HG03196 (cell line): ENCODE data around the gene LRP1.
"Not testable (repeated sequence)": the region's sequence is repeated elsewhere in the genome, so short reads cannot be mapped to it uniquely, and the experiment has no call there.

Experiments
- ATAC-seq: cut with Tn5 transposase; IDR thresholded peaks from one replicate; pipeline ENCODE4 v1.9.1; 2021; ENCODE audit not compliant: unreplicated experiment

The LRP1 gene

DNA sequence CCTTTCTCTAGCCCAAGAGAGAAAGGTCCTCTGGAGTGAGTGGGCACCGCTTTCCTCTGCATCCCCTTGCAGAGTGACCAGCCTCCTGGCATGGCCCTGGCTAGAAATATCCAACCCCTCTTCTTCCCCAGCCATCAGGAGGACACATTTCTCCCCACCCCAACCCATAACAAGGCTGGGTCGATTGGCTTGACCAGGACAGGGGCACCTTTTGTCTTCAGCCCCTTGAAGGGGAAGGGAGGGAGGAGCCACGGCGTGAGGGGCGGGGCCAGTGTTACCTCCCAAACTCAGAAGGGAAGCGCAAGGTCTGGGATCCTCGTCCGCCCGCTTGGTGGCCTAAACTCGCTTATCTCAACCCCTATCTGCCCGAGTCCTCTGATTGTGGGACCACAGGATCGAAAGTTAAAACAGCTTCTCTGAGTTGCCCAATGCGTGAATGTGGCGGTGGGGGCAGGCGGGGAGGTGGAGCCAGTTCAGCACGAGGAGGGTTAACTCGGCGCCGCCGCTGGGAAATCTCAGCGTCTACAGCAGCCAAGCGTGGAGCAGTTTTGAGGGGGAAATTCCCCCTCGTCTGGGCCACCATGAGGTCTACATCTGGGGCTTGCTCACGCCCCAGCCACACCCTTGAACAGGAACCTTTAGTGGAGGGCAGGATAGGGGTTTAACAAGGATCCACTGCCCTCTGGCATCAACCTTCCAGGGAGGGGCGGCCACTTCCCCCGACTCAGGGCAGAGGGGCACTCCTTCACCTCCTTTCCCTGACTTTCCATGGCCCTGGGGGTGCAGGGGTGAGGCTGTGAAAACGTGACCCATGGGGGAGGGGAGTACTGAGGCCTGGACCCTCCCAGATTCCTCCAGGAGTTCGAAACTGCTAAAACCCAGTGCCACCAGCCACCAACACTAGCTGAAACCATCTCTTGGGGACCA, 17.9 kb upstream of the LRP1 start:
- peak; percentile 48 for ATAC-seq

- ATAC-seq, result peak; percentile 57
Observed at GRCh38 chr12:57111031-57111734, 17.1 kb upstream of the LRP1 start, which contains the start of gene STAT6. TSS of gene STAT6 (minus strand) at chr12:57111362. CDS start at chr12:57108278, 3,084 bp downstream.

DNA sequence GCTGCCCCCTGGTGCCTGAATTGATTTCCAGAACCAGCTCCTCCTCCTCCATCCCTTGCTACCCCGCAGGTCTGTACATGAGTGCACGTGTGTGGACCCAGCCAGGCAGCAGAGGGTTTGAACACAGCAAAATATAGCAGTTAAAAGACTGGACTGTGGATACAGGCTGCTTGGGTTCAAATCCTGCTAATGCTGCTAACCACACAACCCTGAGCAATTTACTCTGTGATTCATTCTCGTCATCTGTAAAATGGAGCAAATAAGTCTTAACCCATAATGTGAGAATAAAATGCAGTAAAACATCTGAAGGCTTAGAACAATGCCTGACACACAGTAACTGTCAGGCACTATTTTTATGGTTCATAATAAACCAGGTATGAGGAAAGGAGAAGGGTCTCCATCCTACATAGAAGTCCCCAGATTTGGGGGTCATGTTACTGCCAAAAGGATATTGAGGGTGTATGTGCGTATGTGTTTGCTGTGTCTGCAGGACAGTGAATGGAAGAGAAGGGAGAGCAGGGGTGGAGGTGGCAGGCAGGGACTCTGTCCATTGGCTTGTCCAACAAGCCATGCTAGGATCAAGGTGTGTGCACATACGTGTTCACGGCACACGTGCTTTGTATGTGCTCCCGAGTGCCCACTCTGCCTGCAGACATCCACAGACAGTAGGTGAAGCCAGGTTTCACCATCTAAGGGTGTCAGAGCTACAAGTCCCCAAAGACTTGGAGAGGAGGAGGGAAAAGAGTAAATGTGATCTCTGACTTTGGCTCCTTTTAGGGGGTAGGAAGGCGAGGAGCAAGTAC, 15.6 kb upstream of the LRP1 start:
- ATAC-seq, result peak; percentile 48

DNA sequence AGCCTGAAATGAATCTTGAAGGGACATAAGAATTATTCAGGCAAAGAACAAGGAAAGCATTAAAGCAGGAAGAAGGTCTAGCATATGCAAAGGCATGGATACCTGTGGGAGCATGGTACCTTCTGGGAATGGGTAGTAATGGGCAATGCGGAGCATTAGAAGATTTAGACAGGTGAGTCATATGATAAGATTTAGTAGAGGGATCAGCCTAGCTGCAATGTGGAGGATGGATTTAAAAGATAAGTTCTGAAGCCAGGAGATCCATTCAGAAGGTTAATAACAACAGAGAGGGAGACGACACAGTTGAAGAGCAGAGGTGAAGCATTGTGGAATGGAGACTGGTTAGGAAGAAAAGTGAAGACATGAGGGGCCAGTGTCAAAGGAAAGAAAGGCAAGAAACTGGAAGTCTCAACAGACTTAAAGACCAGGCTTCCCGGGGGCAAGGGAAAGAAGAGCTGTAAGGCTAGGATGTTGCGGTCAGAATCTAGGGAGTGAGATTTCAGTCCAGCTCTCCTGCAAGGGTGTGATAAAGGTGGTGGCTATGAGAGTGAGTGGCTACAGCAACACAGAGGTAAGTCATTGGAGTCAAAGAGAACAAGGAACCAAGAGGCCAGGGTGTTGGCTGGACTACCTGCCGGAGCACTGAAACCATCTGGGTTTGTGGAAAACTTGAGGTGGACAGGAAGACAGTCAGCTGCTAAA, 11.6 kb upstream of the LRP1 start:
- ATAC-seq, result no peak

DNA sequence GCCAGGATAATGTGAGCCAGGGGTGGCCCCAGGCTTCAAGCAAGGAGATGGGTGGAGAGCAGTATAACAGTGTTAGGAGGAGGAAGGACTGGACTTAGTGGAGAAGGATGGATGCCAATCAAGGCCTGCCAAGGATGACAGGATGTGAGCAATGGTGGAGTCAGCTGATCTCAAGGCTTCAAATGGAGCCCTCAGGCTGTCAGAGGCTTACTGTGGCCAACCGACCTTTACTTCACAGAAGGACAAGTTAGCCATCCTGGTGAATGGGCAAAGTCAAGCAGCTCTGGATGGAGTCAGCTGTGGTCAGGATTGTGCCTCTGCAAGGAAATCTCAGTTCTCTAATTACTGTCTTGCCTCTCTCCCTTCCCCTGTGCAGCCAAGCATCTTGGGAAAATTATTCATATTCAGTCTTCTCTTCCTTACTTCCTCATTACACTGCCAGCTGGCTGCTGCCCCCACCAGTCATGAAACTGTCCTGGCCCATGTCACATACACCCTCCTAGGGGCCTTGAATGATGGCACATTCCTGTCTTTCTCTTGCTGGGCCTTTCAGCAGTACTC, 9.5 kb upstream of the LRP1 start:
- peak; percentile 56 for ATAC-seq

- no peak for ATAC-seq
Observed at GRCh38 chr12:57119294-57120085, 8.8 kb upstream of the LRP1 start.

DNA sequence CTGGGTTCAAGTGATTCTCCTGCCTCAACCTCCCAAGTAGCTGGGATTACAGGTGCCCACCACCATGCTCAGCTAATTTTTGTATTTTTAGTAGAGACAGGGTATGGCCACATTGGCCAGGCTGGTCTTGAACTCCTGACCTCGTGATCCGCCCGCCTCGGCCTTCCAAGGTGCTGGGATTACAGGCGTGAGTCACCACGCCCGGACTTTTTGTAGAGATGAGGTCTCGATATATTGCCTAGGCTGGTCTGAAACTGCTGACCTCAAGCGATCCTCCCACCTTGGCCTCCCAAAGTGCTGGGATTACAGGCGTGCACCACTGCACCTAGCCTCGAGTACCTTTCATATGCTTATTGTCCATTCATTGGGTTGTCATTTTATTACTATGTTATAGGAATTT, 7.6 kb upstream of the LRP1 start:
- ATAC-seq, result not testable (repeated sequence)

DNA sequence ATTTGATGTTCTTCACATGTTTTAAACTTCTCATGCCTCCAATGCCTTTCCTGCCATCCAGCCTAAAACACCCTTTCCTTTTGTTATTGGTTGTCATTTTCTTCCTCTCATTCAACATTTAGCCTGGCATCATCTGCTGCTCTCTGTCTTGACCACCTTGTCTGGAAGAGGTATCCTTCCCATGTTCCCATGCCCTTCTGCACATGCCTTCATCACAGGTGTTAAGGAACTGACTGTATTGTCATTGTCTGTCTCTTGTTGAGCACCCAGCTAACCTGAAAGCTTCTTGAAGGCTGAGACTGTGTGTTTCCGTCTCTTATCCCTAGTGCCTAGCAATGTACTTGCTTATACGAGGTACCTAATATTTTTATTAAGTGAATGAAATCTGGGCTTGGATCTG, 4.5 kb upstream of the LRP1 start:
- ATAC-seq, result no peak

DNA sequence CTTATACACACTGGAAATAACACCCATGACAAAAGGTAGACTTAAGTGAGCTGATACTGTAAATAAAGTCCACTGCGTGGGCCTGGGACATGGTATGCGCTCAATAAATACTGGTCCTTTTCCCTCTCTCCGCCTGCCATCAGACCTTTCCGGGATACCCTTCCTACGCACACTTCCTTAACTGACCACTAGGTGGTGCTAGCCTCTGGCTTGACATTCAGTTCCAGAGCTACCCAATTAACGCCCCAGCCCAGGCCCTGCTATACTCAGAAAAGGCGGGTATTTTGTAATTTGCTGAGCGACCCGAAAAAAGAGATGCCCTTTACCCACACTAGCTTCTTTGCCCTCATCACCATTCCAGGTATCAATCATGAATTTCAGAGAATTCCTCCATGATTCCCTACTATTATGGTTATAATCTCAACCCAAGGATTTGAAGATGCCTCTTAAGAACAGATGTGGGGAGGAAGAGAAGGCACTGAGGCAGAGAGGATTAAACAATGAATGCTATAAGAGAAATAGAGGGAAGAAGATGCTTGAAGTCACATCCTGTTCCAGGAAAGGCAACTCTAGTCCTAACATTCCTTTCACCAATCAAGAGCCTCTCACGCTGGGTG, 3.9 kb upstream of the LRP1 start:
- no peak for ATAC-seq

- no peak for ATAC-seq
Observed at GRCh38 chr12:57126061-57126460, 2.2 kb upstream of the LRP1 start.

GRCh38 chr12:57126561-57126960, 1.7 kb upstream of the LRP1 start:
- no peak for ATAC-seq

DNA sequence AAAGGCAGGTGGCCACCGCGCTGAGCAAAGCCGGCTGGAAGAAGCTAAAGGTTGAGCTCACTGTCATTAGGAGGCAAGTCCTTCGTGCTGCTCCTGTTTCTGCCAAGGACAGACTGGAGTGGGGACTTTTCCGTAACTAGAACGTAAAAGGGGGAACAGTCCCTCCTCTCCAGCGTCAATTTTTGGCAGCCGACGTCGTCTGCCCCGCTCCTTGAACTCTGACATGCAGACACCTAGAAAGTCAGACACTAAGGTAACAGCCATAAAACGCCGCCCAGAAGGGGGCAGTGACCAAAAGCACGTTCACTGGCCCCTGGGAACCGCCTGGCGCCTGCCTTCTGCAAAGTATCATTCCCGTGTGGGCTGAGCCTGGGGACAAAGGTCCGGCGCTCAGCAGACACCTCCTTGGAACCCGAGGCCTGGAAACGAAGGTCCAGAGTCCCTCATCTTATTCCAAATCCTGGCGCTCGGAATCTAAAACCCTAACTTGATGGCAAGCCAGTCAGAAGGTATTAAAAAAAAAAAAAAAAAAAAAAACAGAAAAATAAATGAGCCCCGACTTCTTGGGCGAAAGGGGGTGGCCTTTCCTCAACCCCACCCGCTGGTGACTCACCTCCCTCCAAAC, 1.1 kb upstream of the LRP1 start:
- ATAC-seq, result no peak

DNA sequence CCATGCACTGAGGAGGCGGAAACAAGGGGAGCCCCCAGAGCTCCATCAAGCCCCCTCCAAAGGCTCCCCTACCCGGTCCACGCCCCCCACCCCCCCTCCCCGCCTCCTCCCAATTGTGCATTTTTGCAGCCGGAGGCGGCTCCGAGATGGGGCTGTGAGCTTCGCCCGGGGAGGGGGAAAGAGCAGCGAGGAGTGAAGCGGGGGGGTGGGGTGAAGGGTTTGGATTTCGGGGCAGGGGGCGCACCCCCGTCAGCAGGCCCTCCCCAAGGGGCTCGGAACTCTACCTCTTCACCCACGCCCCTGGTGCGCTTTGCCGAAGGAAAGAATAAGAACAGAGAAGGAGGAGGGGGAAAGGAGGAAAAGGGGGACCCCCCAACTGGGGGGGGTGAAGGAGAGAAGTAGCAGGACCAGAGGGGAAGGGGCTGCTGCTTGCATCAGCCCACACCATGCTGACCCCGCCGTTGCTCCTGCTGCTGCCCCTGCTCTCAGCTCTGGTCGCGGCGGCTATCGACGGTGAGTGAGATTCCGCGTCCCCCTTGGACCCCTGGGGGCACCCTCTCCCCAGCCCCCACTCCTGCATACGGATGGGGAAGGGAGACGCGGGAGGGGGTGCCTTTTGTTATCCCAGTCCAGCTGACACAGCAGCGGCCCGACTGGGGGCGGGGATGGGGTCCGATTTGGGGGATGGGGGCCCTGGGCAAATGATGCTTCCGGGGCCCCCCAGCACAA, 400 bp downstream of the LRP1 start:
- no peak for ATAC-seq

- no peak for ATAC-seq
Observed at GRCh38 chr12:57129321-57129842, 1.1 kb downstream of the LRP1 start.

DNA sequence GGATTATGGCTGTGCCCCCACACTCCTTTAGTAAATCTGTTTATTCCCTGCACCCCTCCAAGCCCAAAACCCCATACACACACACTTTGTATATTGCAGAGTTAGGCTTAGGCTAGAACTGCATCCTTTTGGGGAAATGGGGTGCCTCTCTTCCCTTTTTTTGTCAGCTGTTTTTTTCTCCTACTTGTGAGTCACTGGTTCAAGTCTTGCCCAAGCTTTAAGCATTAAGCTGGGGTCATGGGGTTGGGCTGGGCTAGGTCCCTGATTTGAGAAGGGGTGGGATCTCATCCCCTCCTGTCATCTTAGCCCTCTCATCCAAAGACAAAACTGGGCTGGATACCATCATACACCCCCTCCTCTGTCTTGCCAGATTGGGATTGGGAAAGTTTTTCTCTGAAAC, 1.6 kb downstream of the LRP1 start:
- no peak for ATAC-seq

DNA sequence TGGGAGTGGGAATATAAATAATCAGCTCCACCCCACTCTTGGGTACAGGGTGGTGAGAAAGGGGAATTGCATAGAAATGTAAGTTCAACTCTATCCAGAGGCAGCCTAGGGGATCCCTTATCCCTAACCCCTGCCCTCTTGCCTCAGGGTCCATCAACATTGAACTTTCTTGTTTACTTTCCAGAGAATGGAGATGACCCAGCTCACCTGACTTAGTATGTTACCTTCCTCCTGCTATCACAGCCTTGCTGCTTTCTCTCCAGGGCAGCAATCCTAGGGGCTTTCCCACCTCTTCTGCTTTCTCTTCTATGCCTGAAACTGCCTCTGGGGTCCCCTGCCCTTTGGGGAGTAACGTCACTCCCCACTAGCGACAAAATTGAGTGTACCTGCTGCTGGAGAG, 2.7 kb downstream of the LRP1 start:
- ATAC-seq, result no peak

DNA sequence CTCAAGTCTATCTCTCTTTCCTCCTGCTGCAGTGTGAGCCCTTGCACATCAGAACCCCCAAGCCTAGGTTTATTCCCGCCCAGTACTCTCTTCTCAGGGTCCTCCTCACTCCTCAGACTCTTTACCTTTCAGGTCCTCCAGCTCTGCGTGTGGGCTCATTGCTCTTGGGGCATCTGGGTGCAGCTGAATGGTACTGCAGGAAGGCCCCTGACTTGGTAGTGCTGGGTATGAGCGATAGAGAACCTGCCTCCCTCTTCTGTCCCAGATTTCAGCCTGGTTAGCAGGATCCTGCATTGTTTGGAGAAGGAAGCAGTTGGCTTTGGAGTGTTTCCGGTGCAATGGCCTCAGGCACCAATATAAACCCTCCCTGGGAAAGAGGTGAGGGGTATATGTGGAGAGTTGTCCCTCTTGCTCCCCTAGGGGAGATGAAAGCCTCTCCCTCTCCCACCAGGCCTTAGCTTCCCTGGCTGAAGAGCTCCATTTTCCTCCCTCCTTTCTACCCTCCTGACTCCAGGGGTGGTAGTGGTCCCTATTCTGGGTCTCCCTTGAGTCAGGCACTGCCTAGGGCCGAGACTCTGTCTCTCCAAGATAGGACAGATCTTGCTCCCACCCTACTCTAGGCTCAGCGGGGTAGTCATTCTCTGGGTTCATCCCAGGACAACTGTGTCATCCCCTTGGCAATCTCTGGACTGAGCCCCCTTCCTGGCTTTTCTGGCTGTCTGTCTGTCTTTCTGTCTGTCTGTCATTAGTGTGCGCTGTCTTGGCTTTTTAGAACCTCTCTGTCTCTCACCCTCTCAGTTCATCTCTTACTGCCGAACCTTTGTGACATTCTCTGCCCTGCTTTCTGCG, 3.8 kb downstream of the LRP1 start:
- ATAC-seq, result no peak
